Colonic mucosa (tissue), 4 donors: ENCODE data around the gene CAMTA1. TPM values are rescaled to one million over a fixed set of nuclear protein-coding genes. Genes with fewer than 3 reads are reported as not detected.

Experiments
- DNase-seq: peaks from one replicate; pipeline ENCODE4 v3.0.0-alpha.2; 2020
- H3K27ac ChIP-seq: fragments of 200-600 bp; one replicate; pipeline ENCODE4 v1.8.0; 2021
- H3K27me3 ChIP-seq: fragments of 200-600 bp; one replicate; pipeline ENCODE4 v1.8.0; 2021
- H3K36me3 ChIP-seq: fragments of 200-600 bp; one replicate; pipeline ENCODE4 v1.8.0; 2021
- H3K4me1 ChIP-seq: fragments of 200-600 bp; one replicate; pipeline ENCODE4 v1.8.0; 2021; ENCODE audit warnings: mild to moderate bottlenecking
- H3K4me3 ChIP-seq: fragments of 200-600 bp; one replicate; pipeline ENCODE4 v1.8.0; 2021
- H3K9ac ChIP-seq, 2 donors: one replicate each; pipeline ENCODE4 v1.7.0; 2013; ENCODE audit warnings: control low read depth in 2 of 2, low read depth in 2 of 2, low read length in 2 of 2
- H3K9me3 ChIP-seq: fragments of 200-600 bp; one replicate; pipeline ENCODE4 v1.8.0; 2021
- intact Hi-C: fragments of 100-400 bp; cut with DNase I; formaldehyde crosslinking; loops from one replicate; pipeline ENCODE4 v1.14.1; 2022
- total RNA-seq, 2 donors: library from RNA; stranded (reverse); fragmentation: NEBNext Ultra II Directional in 1 of 2; extraction: Animal tissue kit (Norgen Biotek cat#: 25700) in 1 of 2; gene quantifications; one replicate each; pipeline ENCODE4 v1.2.1, GENCODE V29; 2021
- TF ChIP-seq, protein P1 (sequence below): fragments of 200-600 bp; IDR thresholded peaks from one replicate; pipeline ENCODE4 v1.8.0; 2022; ENCODE audit warnings: antibody characterized with exemption, mild to moderate bottlenecking
- donor health status: healthy.
- donor health status: DM: no; HTN: no; CAD: no.
- donor health status: DM: no; HTN: no; CAD: no.

Gene CAMTA1
- total RNA-seq, 2 donors from 2014 or later, result 76.8 to 92.8 TPM

DNA sequence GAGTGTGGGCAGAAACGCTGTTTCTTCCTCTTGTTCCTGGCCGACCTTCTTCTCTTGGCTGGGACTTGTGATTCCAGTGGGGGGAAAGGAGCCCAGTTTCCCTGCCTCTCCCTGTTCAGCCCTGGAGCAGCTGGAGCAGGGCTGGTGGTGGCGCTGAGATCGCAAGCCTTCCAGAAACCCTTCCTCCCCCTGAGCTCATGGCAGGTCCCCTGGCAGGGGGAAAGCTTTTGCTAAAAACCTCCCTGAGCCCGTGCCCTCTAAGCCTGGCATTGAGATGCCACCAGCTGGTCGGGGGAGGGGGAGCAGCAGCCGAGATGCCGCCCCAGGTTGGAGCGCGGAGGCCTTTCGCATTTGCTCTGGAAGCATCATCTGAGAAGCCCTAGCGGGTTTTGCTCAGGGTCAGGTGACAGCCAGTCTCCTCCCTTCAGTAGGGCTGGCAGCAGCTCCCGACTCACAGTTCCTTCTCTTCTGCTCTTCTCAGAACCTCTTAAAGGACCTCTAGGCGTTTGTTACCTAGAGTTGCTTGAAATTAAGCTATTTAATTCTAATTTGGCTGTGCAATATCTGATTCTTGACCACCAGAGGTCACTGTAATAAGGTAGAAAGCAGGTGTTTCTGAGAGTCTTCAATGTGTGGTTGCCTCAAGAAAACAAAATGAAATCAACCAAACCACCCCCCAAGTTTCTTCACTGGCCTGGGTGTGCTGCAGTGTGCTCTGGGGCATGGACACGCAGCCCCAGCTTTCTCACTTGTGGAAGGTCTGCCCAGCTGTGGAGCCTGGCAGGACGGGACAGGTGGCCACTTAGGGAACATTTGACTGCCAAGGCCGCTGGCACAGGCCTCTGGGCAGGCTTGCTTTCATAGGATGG, 257.3 kb downstream of the CAMTA1 start:
- no peaks in the 10 kb centered on the region for H3K9me3 ChIP-seq
- no peak overlapping the region for H3K4me3 ChIP-seq
- H3K9ac ChIP-seq, result no peak overlapping the region
- no peak for DNase-seq
- intact Hi-C loops, result loop anchor here (5.0 kb wide), 1 partner anchor 605 kb away; no protein-coding TSS in a partner anchor
- no peak overlapping the region for H3K27ac ChIP-seq
- TF ChIP-seq, protein P1, sequence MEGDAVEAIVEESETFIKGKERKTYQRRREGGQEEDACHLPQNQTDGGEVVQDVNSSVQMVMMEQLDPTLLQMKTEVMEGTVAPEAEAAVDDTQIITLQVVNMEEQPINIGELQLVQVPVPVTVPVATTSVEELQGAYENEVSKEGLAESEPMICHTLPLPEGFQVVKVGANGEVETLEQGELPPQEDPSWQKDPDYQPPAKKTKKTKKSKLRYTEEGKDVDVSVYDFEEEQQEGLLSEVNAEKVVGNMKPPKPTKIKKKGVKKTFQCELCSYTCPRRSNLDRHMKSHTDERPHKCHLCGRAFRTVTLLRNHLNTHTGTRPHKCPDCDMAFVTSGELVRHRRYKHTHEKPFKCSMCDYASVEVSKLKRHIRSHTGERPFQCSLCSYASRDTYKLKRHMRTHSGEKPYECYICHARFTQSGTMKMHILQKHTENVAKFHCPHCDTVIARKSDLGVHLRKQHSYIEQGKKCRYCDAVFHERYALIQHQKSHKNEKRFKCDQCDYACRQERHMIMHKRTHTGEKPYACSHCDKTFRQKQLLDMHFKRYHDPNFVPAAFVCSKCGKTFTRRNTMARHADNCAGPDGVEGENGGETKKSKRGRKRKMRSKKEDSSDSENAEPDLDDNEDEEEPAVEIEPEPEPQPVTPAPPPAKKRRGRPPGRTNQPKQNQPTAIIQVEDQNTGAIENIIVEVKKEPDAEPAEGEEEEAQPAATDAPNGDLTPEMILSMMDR, result peak; percentile 45
- H3K36me3 ChIP-seq, result no peaks in the 10 kb centered on the region
- no peaks in the 10 kb centered on the region for H3K27me3 ChIP-seq
- H3K4me1 ChIP-seq, result no peaks in the 10 kb centered on the region

DNA sequence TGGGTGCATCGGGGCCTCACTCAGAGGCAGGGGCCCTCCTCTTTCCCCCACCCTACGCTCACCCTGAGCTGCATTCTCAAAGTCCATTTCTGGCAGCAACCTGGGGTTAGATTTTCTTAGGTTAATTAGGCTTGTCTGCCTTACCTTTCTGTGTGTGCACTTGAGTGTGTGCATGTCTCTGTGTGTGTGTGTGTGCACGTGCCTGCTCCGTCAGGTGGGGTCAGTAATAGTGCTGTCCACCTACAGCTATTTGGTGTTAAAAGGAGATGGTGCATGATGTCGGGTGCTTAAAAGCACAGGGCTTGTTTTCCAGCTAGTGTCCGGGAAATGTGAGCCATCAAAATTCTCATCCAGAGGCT, 257.9 kb downstream of the CAMTA1 start:
- H3K4me3 ChIP-seq, result no peak overlapping the region
- DNase-seq, result no peak
- TF ChIP-seq, protein P1, result no peak
- H3K9me3 ChIP-seq, result no peaks in the 10 kb centered on the region
- H3K36me3 ChIP-seq, result no peaks in the 10 kb centered on the region
- no peaks in the 10 kb centered on the region for H3K27me3 ChIP-seq
- H3K27ac ChIP-seq, result no peak overlapping the region
- intact Hi-C loops, result loop anchor here (5.0 kb wide), 1 partner anchor 604 kb away; no protein-coding TSS in a partner anchor
- no peaks in the 10 kb centered on the region for H3K4me1 ChIP-seq
- no peak overlapping the region for H3K9ac ChIP-seq

DNA sequence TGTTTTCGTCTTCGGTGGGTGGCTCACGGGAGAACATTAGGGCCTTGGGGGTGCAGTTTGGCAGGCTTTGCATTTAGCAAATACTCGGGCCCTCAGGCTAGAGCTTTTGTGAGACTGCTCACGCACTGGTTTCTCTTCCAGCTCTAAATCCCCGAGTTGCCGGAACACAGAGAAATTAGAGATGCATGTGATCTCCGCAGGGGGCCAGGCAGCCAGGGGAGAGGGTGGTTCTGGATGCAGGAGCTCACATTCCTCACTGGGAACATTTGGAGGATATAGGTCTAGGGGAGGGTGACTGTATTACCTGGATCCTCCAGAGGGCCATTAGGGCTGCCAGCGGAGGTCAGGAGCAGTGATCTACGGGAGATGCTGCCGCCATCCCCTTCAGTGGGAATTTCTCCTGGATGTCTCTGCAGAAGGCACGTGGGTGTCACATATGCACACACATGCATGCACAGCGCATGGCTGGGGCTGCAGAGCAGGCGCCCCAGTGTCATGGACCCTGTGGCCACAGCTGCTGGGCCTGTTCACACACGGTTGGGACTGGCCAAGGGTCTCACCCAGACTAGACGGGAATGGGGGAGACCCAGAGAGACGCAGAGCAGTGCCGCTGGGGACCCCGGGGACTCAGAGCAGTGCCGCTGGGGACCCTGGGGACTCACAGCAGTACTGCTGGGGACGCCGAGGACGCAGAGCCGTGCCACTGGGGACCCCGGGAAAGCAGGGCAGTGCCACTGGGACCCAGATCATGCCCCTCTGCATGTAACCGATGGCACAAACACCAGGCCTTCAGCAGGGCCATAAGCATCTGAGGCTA, 258.7 kb downstream of the CAMTA1 start:
- Histone ChIP-seq H3K27me3 (no peaks in the 10 kb centered on the region), H3K36me3 (no peaks in the 10 kb centered on the region), H3K27ac (no peak overlapping the region), H3K9me3 (no peaks in the 10 kb centered on the region), H3K4me1 (no peaks in the 10 kb centered on the region), H3K9ac (no peak overlapping the region), H3K4me3 (no peak overlapping the region)
- TF ChIP-seq, protein P1, result no peak
- no peak for DNase-seq
- intact Hi-C loops, result loop anchor here (5.0 kb wide), 1 partner anchor 603 kb away; no protein-coding TSS in a partner anchor

DNA sequence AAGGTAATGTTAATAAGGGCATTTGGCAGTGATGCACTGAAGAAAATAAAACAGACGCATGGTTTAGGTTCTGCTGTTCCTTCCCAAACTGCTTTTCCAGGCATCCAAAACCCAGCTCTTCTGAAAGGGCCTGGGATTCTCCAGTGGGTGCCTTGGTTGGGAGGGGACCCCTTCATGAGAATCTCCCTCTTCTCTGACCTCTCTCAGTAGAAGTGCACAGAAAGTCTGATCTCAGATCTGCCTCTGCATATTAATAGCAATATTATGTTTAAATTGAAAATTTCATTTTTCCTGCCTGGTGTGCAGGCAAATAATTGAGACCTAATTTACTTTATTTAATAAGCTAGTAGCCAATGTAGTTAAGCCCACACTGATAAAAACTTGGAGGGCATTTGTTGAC, 260.6 kb downstream of the CAMTA1 start:
- Histone ChIP-seq H3K27ac (no peak overlapping the region), H3K9ac (no peak overlapping the region), H3K36me3 (no peaks in the 10 kb centered on the region), H3K27me3 (no peaks in the 10 kb centered on the region), H3K9me3 (no peaks in the 10 kb centered on the region), H3K4me1 (no peaks in the 10 kb centered on the region), H3K4me3 (no peak overlapping the region)
- TF ChIP-seq, protein P1, result no peak
- DNase-seq, result no peak
- intact Hi-C loops, result no loop called here

DNA sequence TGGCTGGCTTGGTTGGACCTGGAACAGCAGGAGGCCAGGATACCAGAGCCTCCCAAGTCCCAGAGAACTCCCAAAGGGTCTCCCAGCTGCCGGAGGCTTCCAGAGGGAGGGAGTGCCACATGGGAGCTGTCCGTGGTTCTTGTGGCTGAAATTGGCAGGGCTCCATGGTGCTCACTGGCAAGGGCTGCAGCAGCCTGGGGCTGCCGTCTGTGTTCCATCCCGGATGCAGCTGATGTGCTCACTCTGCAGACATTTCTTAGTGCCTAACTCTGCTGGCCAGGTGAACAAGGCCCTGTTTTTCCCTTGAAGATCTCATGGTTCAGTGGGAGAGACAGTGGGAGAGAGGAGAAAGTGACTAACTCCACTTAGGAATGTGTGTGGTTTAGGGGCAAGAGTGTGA, 261.1 kb downstream of the CAMTA1 start:
- Histone ChIP-seq H3K4me3 (no peak overlapping the region), H3K27ac (no peak overlapping the region), H3K27me3 (no peaks in the 10 kb centered on the region), H3K36me3 (no peaks in the 10 kb centered on the region), H3K9ac (no peak overlapping the region), H3K9me3 (no peaks in the 10 kb centered on the region), H3K4me1 (no peaks in the 10 kb centered on the region)
- intact Hi-C loops, result no loop called here
- DNase-seq, result no peak
- TF ChIP-seq, protein P1, result no peak
